Activated B cell treated with CpG ODN at 0.5 μM for 24 hours (primary cell): ENCODE measurements around the gene ENTPD8. TPM values are rescaled to one million over a fixed set of nuclear protein-coding genes. Genes with fewer than 3 reads are reported as not detected.

Source experiments
- ATAC-seq: fragments of 200-7000 bp; cut with Tn5 transposase; one replicate; pipeline ENCODE4 v1.10.0; 2021; ENCODE audit warnings: low read depth, mild to moderate bottlenecking, moderate library complexity
- CTCF ChIA-PET: fragments of 350-600 bp; sonication (Branson Sonifier 250); formaldehyde crosslinking; loops from one replicate; lab custom pipeline; 2021; ENCODE audit warnings: antibody characterized with exemption; lab: Charles Lee
- POLR2A ChIA-PET: fragments of 350-600 bp; sonication (Branson Sonifier 250); formaldehyde crosslinking; loops from one replicate; lab custom pipeline; 2021; ENCODE audit warnings: antibody characterized with exemption; lab: Charles Lee
- DNase-seq: peaks from one replicate; pipeline ENCODE4 v3.0.0; 2022
- H3K27ac Mint-ChIP-seq: one replicate; pipeline ENCODE4 v1.8.0; 2020; ENCODE audit warnings: mixed read lengths
- H3K27me3 Mint-ChIP-seq: one replicate; pipeline ENCODE4 v1.8.0; 2021; ENCODE audit warnings: mixed read lengths
- H3K36me3 Mint-ChIP-seq: one replicate; pipeline ENCODE4 v1.8.0; 2021; ENCODE audit warnings: low read depth, mixed read lengths
- H3K4me1 Mint-ChIP-seq: one replicate; pipeline ENCODE4 v1.8.0; 2021; ENCODE audit warnings: mixed read lengths
- H3K4me3 Mint-ChIP-seq: one replicate; pipeline ENCODE4 v1.8.0; 2020; ENCODE audit warnings: mild to moderate bottlenecking, mixed read lengths
- H3K9me3 Mint-ChIP-seq: one replicate; pipeline ENCODE4 v1.8.0; 2020; ENCODE audit warnings: mixed read lengths
- intact Hi-C: fragments of 100-400 bp; cut with micrococcal nuclease; formaldehyde crosslinking; loops from one replicate; pipeline ENCODE4 v1.15.1; 2024
- total RNA-seq: library from RNA; stranded (reverse); gene quantifications from 2 replicates; pipeline ENCODE4 v1.2.3, GENCODE V29; 2022
- TF ChIP-seq, protein P1 (sequence below): fragments of 200-600 bp; IDR thresholded peaks from one replicate; pipeline ENCODE4 v1.8.0; 2022; ENCODE audit warnings: antibody characterized with exemption, mild to moderate bottlenecking

Gene ENTPD8
- total RNA-seq, 1 donor from 2014 or later = not detected

DNA sequence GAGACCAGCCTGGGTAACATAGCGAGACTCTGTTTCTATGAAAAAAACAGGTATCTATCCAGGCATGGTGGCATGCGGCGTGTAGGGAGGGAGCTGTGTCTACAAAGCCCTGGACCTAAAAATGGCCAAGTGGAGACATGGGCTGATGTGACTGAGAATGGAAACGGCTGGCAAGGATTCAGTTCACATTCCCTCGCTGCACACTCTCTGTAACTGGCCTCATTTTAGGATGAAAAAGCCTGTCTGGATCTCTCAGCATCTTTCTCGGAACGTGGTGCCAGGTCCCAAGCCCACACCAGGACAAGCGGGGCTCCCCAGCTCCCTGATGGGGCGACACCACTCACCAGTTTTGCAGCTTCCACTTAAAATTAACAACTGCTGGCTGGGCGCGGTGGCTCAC, 31.6 kb downstream of the ENTPD8 start:
- H3K4me1 Mint-ChIP-seq = peaks cover 20% of the 10 kb centered on the region
- no peak for ATAC-seq
- H3K27ac Mint-ChIP-seq = no peak overlapping the region
- H3K27me3 Mint-ChIP-seq = peaks cover 2% of the 10 kb centered on the region
- no peaks in the 10 kb centered on the region for H3K36me3 Mint-ChIP-seq
- CTCF ChIA-PET = no interaction called here
- intact Hi-C loops = no loop called here
- TF ChIP-seq, protein P1, sequence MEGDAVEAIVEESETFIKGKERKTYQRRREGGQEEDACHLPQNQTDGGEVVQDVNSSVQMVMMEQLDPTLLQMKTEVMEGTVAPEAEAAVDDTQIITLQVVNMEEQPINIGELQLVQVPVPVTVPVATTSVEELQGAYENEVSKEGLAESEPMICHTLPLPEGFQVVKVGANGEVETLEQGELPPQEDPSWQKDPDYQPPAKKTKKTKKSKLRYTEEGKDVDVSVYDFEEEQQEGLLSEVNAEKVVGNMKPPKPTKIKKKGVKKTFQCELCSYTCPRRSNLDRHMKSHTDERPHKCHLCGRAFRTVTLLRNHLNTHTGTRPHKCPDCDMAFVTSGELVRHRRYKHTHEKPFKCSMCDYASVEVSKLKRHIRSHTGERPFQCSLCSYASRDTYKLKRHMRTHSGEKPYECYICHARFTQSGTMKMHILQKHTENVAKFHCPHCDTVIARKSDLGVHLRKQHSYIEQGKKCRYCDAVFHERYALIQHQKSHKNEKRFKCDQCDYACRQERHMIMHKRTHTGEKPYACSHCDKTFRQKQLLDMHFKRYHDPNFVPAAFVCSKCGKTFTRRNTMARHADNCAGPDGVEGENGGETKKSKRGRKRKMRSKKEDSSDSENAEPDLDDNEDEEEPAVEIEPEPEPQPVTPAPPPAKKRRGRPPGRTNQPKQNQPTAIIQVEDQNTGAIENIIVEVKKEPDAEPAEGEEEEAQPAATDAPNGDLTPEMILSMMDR = no peak
- no peak overlapping the region for H3K4me3 Mint-ChIP-seq
- DNase-seq = no peak
- no peaks in the 10 kb centered on the region for H3K9me3 Mint-ChIP-seq
- POLR2A ChIA-PET = interaction anchor here (0.8 kb wide), 1 partner anchor 13 kb away, joined by 3 read pairs; the partner anchor contains the start of gene EXD3

GRCh38 chr9:137408651-137409405, 32.3 kb downstream of the ENTPD8 start:
- TF ChIP-seq, protein P1 = no peak
- POLR2A ChIA-PET = interaction anchor here (0.6 to 0.8 kb wide), 2 partner anchors 14 kb away, joined by 3 to 4 read pairs; partner anchors contain the start of genes EXD3 and NOXA1
- intact Hi-C loops = no loop called here

DNA sequence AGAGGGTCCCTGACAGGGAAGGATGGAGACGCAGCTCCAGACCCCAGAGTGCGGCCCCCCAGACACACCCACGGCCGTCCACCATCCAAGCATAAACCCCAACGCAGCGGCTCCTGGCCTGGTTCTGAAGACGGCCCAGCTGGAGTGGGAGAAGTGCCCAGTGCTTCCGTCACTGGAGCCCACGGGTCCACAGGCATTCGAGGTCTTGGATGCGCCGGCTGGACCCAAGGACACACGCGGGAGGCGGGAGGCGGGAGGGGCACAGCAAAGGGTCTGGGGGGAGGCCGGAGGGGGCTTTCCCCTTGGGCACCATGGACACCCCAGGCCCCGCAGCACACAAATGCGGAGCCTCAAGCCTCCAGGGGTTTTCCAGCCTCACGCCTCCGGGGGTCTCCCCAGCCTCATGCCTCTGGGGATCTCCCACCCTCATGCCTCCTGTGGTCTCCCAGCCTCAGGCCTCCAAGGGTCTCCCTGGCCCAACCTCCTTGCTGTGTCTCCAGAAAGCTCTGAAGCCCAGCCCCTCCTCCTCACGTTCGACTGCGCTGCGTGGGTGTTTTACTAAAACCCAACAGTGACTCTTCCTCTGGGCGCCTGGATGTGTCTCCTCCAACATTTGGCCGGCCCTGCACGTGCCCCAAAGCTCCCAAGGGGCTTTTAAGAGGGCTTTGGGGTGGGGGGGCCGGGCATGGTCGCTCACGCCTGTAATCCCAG, 33.4 kb downstream of the ENTPD8 start:
- peaks cover 14% of the 10 kb centered on the region for H3K4me1 Mint-ChIP-seq
- DNase-seq (no peak), ATAC-seq (no peak)
- H3K27me3 Mint-ChIP-seq = peaks cover 2% of the 10 kb centered on the region
- TF ChIP-seq, protein P1 = no peak
- intact Hi-C loops = loop anchor here (1.0 to 2.0 kb wide), 2 partner anchors 105 to 113 kb away; partner anchors contain the start of gene NRARP
- ChIA-PET POLR2A (no interaction called here), CTCF (no interaction called here)
- H3K27ac Mint-ChIP-seq = no peak overlapping the region
- H3K9me3 Mint-ChIP-seq = peaks cover under 1% of the 10 kb centered on the region
- H3K36me3 Mint-ChIP-seq = peaks cover 1% of the 10 kb centered on the region
- no peak overlapping the region for H3K4me3 Mint-ChIP-seq

More at GRCh38 chr9:137408651-137409405, 32.3 kb downstream of the ENTPD8 start:
- no peaks in the 10 kb centered on the region for H3K36me3 Mint-ChIP-seq
- H3K4me1 Mint-ChIP-seq = peaks cover 17% of the 10 kb centered on the region
- CTCF ChIA-PET = no interaction called here
- H3K27me3 Mint-ChIP-seq = peaks cover 2% of the 10 kb centered on the region
- no peak overlapping the region for H3K4me3 Mint-ChIP-seq
- no peak overlapping the region for H3K27ac Mint-ChIP-seq
- DNase-seq (no peak), ATAC-seq (no peak)
- H3K9me3 Mint-ChIP-seq = no peaks in the 10 kb centered on the region

DNA sequence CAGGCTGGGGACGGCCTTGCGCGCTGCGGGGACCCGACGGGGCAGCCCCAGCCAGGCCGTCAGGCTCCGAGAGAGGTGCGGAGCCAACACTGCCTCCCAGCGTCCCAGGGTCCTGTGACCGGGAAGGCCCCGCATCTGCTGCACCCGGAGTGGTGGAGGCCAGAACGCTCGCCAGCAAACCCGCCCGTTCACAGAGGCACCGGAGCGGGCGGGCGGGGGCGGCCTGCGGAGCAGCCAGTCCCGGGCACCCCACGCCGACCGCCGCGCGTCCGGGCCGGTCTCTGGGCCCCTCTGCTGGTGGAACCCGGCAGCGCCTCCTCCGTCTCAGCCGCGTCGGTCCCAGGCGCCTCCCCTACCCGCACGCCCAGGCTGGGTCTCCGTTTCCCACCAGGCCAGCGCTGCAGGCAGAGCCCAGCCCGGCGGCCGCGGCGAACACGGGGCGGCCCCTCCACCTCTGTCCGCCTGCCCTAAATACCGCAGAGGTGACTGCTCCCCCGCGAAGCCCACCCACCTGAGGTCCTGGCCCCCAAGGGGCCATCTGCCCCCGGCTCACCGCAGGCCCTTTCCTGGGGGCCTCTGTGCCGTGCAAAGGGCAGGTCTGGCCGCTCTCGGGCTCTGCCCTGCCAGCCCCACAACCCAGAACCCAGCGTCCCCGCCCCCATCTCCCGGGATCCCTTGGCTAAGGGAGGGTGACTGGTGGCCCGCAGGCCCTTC, 34.1 kb downstream of the ENTPD8 start:
- H3K27me3 Mint-ChIP-seq = peaks cover 2% of the 10 kb centered on the region
- DNase-seq (peak; percentile 55), ATAC-seq (peak; percentile 81)
- H3K36me3 Mint-ChIP-seq = peaks cover 7% of the 10 kb centered on the region
- intact Hi-C loops = loop anchor here (1.0 to 2.0 kb wide), 2 partner anchors 105 to 112 kb away; partner anchors contain the start of gene NRARP
- no peak overlapping the region for H3K4me3 Mint-ChIP-seq
- CTCF ChIA-PET = interaction anchor here (0.9 kb wide), 1 partner anchor 104 kb away, joined by 3 read pairs; no protein-coding TSS in a partner anchor
- peaks cover 6% of the 10 kb centered on the region for H3K9me3 Mint-ChIP-seq
- POLR2A ChIA-PET = no interaction called here
- H3K27ac Mint-ChIP-seq = no peak overlapping the region
- TF ChIP-seq, protein P1 = no peak
- peaks cover 21% of the 10 kb centered on the region for H3K4me1 Mint-ChIP-seq
